ENCODE measurements around the gene TMEM151B.
"Not testable (repeated sequence)": the region's sequence is repeated elsewhere in the genome, so short reads cannot be mapped to it uniquely, and the experiment has no call there.

TMEM151B gene

GRCh38 chr6:44309092-44309491 is 38.8 kb downstream of the TMEM151B start:
- DNase-seq = no peak

GRCh38 chr6:44309631-44310030 is 39.4 kb downstream of the TMEM151B start:
- DNase-seq = no peak

- no peak for DNase-seq
Measured at GRCh38 chr6:44310241-44310640, 40.0 kb downstream of the TMEM151B start.

- no peak for DNase-seq
Measured at GRCh38 chr6:44311304-44311703, 41.1 kb downstream of the TMEM151B start.

DNA sequence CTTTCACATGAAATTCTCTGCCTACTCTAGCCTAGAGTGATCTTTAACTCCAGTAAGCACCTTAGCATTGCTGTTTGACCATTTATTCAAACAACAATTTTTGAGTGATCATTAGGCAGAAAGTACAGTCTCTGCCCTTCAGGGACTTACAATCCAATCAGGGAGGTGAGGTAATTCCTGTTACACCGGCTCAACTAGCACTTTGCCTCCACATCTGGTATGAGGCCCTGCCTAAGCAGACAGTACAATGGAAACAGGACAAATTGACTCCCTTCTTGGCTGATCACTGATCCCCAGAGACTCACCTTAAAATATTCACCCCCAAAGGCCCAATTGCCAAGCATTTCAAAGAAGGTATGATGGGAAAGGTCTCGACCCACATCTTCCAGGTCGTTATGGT is 41.5 kb downstream of the TMEM151B start:
- DNase-seq = no peak

- DNase-seq = peak; percentile 91 to 93
Measured at GRCh38 chr6:44312901-44313788, 42.9 kb downstream of the TMEM151B start, which contains the start of gene AARS2. Gene AARS2 (minus strand): TSS chr6:44313347. CDS start chr6:44313323, 24 bp downstream.

GRCh38 chr6:44314657-44315056 is 44.4 kb downstream of the TMEM151B start:
- not testable (repeated sequence) for DNase-seq

- no peak for DNase-seq
Measured at GRCh38 chr6:44315516-44315915, 45.3 kb downstream of the TMEM151B start.

DNA sequence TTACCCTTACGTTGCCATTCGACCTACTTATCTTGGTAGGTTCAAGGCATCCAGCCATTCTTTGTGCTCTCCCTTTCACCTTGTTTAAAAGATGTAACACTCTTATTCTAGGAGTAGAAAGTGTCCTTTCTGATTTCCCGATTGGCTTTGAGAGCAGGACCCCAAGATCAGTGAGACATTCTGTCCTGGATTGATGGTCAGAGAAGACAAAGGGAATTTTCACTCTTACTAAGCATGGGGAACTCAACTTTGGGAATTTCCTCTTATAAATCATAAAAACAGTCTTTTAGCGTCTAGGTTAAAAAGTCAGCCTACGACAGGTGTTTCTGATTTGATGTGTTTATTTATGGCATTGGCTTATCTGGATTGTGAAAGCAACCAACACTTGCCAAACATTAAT is 45.7 kb downstream of the TMEM151B start:
- no peak for DNase-seq

DNA sequence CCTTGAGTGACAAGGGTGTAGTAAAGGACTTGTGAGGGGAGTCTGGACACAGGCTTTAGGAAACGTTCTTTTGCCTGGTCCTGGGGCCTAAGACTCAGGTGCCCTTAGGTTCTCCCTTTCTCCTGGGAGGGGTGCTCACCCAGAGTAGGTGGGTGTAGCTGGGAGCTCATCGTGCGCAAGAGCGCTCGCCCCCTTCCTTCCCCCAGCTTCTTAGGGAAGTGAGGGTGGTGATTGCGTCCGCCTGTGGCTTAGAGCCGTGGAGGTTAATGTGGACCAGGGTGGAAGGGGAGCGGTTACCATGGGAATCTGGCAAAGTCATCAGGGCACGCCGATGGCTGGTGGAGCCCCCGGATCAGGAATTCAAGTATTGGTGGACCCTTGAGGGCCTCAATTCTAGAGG is 46.2 kb downstream of the TMEM151B start:
- no peak for DNase-seq

GRCh38 chr6:44317136-44317631 is 46.9 kb downstream of the TMEM151B start:
- not testable (repeated sequence) for DNase-seq

- no peak for DNase-seq
Measured at GRCh38 chr6:44321210-44321609, 51.0 kb downstream of the TMEM151B start.

- no peak for DNase-seq
Measured at GRCh38 chr6:44327096-44327495, 56.8 kb downstream of the TMEM151B start.

- no peak for DNase-seq
Measured at GRCh38 chr6:44327760-44328159, 57.5 kb downstream of the TMEM151B start.

DNA sequence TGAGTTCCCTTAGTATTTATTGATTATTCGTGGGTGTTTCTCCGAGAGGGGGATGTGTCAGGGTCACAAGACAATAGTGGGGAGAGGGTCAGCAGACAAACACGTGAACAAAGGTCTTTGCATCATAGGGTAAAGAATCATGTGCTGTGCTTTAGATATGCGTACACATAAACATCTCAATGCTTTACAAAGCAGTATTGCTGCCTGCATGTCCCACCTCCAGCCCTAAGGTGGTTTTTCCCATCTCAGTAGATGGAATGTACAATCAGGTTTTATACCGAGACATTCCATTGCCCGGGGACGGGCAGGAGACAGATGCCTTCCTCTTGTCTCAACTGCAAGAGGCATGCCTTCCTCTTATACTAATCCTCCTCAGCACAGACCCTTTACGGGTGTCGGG is 58.0 kb downstream of the TMEM151B start:
- not testable (repeated sequence) for DNase-seq

DNA sequence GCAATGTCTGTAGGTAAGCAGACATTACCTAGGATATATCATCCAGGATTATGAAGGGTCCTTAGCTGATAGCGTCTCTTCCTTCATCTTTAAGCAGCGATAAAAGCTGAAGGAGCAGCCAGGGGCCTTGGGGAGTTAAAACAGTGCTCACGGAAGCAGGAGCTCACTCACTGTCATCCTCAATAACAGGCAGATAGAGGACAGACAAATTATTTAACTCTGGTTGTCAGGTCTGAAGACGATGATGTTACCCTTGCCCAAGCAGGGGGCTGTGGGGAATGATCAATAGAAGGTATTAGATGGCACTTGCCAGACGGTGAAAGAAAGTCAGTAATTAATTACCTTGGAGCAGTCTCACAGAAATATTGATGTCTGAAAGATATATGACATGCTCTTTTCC is 59.6 kb downstream of the TMEM151B start:
- DNase-seq = no peak

- DNase-seq = no peak
Measured at GRCh38 chr6:44332585-44332984, 62.3 kb downstream of the TMEM151B start.

DNA sequence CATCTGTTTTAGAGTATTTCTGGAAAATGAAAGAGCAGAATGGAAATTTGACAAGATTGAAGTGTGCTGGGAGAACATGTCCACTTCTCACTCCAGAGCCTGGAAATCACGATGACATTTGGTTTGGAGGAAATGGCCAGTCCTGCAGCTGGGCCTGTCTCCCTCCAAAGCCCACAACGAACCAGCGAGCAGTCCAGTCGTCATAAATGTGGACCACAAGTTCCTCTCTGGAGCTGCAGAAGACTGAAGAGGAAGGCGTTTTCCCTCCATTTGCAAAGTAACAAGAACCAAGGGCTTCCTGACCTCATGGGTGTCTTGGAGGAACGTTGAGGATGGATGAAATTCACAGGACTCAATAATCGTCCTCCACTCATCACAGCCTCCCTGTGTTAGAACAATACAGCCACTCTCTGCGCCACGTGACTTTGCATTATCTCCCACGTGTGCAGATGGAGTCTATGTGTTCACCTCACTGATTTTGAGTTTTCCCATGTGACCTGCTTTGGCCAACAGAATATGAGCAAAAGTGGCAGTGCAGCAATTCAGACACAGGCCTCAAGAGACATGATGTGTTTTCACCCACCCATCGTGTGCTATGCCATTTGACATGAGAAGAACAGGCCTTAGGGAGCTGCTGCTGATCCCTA is 63.1 kb downstream of the TMEM151B start:
- no peak for DNase-seq

GRCh38 chr6:44333942-44334341 is 63.7 kb downstream of the TMEM151B start:
- no peak for DNase-seq

- DNase-seq = no peak
Measured at GRCh38 chr6:44335631-44336030, 65.4 kb downstream of the TMEM151B start.

DNA sequence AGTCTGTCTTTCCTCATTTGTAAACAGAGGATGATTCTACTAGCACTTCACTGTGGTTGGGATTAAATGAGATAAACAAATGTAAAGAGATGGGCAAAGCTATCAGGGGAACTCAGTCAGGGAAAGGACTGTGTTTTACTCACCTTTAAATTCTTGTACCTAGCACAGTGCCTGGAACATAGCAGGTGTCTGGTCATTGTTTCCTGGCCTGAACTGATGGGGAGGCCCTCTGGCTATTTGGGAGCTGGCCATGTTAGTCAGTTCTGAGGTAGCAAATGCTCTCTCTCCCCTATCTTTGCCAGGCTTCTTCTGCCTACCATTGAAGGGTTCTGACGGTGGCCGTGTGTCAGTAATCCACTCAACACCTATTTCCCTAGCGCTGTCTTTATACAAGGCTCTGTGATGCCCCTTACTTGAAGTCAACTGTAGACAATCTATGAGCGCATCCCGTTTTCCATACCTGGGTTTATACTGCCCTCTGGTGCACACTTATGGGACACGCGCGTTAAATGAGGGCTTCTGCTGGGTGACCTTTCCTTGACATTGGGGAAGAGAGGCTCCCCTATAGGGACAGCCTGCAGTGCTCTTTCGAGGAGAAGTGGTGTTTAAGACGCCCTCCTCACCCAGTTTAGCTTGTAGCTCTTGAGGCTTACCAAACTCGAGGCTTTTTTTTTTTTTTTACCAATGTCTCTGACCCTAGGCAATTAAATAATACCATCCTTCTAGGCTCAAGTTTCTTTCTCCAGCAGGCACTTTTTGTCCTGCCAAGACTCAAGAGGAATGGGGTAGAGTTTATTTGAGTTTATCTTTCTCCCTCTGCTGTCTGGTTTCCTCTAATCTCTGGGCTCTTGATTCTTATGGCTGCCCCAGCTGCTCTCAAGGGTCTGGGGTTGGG is 68.2 kb downstream of the TMEM151B start:
- peak; percentile 73 to 74 for DNase-seq

- no peak for DNase-seq
Measured at GRCh38 chr6:44339301-44339700, 69.1 kb downstream of the TMEM151B start.
